Naive B cell (primary cell): Measurements from ENCODE around the gene MIF4GD. TPM values are rescaled to one million over a fixed set of nuclear protein-coding genes. Genes with fewer than 3 reads are reported as not detected.
A peak's percentile ranks its signal among the peaks of the same experiment; 100 is the strongest.

ENCODE experiments used
- ATAC-seq, 2 donors: fragments of 150-1000 bp; cut with Tn5 transposase; 2 replicates each; pipeline ENCODE4 v1.10.0; 2021; ENCODE audit warnings: low read depth in 2 of 2, mild to moderate bottlenecking in 2 of 2, moderate library complexity in 2 of 2
- DNase-seq: peaks from one replicate; pipeline ENCODE4 v3.0.0; 2022
- H3K27ac Mint-ChIP-seq, 6 donors: one replicate each; pipeline ENCODE4 v1.8.0; 2020 to 2022; ENCODE audit warnings: mild to moderate bottlenecking in 6 of 6, mixed read lengths in 6 of 6, moderate library complexity in 5 of 6, inconsistent platforms in 2 of 6
- H3K27me3 Mint-ChIP-seq, 3 donors: one replicate each; pipeline ENCODE4 v1.8.0; 2021 to 2022; ENCODE audit warnings: mixed read lengths in 3 of 3, mild to moderate bottlenecking in 1 of 3
- H3K36me3 Mint-ChIP-seq, 2 donors: one replicate each; pipeline ENCODE4 v1.8.0; 2020 to 2022; ENCODE audit warnings: mixed read lengths in 2 of 2, inconsistent platforms in 1 of 2, mild to moderate bottlenecking in 1 of 2
- H3K4me1 Mint-ChIP-seq, 3 donors: one replicate each; pipeline ENCODE4 v1.8.0; 2020 to 2022; ENCODE audit warnings: mixed read lengths in 3 of 3, inconsistent platforms in 1 of 3, mild to moderate bottlenecking in 1 of 3, moderate library complexity in 1 of 3
- H3K4me3 Mint-ChIP-seq, 8 donors: one replicate each; pipeline ENCODE4 v1.8.0; 2020 to 2022; ENCODE audit warnings: mild to moderate bottlenecking in 8 of 8, mixed read lengths in 8 of 8, moderate library complexity in 8 of 8, inconsistent platforms in 2 of 8
- H3K9me3 Mint-ChIP-seq, 7 donors: one replicate each; pipeline ENCODE4 v1.8.0; 2020 to 2022; ENCODE audit warnings: mixed read lengths in 7 of 7, mild to moderate bottlenecking in 5 of 7, inconsistent platforms in 2 of 7, moderate library complexity in 1 of 7
- polyA plus RNA-seq, 6 donors: library from polyadenylated mRNA; unstranded; fragments of 300-500 nt; fragmentation: Illumina TruSeq; gene quantifications; one replicate each; pipeline ENCODE4 v1.2.3, GENCODE V29; 2021; ENCODE audit warnings: low read depth in 6 of 6

MIF4GD gene
- polyA plus RNA-seq, 6 donors from 2014 or later, result 95.1 to 133 (median 105) TPM

DNA sequence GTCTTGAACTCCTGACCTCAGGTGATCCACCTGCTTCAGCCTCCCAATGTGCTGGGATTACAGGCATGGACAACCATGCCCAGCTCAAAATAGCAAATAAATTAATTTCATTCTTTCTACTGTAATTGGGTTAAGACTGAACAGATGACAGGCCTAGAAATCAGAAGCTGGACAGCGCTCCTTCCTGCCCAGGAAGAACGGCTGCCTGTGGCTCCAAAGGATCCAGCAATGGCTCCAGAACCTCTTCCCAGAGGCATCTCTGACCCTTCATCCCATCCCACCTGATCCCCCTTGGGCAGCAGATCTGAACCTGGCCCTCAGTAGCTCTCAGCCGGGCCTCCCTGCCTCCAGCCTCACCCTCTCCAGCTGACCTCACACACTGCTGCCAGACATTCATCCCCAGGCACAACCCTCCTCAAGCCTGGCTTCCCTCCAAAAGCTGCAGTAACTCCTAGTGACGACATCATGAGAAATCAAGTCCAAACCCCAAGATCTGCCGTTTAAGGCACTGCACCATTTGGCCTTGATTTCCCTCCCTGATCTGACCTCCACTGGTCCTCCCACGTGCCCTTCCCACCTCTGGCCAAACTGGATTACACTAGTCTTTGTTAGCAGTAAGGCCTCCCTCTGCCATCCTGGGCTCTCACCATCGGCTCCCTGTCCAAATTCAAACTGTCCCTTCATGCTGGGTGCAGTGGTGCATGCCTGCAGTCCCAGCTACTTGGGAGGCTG lies 3.1 kb upstream of the MIF4GD start:
- peak overlapping the region in 2 of 6 donors; percentile 81 to 84 for H3K27ac Mint-ChIP-seq
- no peaks in the 10 kb centered on the region for H3K27me3 Mint-ChIP-seq
- DNase-seq (no peak), ATAC-seq (no peak)
- H3K4me1 Mint-ChIP-seq, result peaks cover 17 to 31% (median 22%) of the 10 kb centered on the region in 3 donors
- peak overlapping the region in 5 of 8 donors; percentile 16 to 82 (median 57) for H3K4me3 Mint-ChIP-seq
- no peaks in the 10 kb centered on the region for H3K36me3 Mint-ChIP-seq
- no peaks in the 10 kb centered on the region for H3K9me3 Mint-ChIP-seq

DNA sequence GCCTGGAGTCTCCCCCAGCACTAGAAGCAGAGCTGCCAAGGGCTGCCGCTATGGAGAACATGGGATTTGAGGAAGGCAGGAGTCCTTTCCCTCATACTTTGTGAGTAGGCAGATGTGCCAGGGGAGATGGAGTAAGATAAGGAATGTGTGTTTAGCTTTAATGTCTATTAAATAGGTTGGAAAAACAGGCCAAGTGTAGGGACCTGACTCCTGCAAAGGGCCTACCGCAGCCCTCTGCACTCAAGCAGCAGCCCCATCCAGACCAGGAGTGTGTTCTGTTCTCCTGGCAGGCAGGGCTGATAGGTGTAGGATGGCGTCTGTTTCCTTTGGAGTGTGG lies 1.8 kb upstream of the MIF4GD start:
- H3K36me3 Mint-ChIP-seq, result no peaks in the 10 kb centered on the region
- ATAC-seq, result no peak
- H3K4me1 Mint-ChIP-seq, result peaks cover 17 to 31% (median 22%) of the 10 kb centered on the region in 3 donors
- H3K4me3 Mint-ChIP-seq, result peak overlapping the region; percentile 53 to 94 (median 82)
- H3K9me3 Mint-ChIP-seq, result no peaks in the 10 kb centered on the region
- H3K27ac Mint-ChIP-seq, result peak overlapping the region in 3 of 6 donors; percentile 47 to 91 (median 66)
- no peaks in the 10 kb centered on the region for H3K27me3 Mint-ChIP-seq
- no peak for DNase-seq

DNA sequence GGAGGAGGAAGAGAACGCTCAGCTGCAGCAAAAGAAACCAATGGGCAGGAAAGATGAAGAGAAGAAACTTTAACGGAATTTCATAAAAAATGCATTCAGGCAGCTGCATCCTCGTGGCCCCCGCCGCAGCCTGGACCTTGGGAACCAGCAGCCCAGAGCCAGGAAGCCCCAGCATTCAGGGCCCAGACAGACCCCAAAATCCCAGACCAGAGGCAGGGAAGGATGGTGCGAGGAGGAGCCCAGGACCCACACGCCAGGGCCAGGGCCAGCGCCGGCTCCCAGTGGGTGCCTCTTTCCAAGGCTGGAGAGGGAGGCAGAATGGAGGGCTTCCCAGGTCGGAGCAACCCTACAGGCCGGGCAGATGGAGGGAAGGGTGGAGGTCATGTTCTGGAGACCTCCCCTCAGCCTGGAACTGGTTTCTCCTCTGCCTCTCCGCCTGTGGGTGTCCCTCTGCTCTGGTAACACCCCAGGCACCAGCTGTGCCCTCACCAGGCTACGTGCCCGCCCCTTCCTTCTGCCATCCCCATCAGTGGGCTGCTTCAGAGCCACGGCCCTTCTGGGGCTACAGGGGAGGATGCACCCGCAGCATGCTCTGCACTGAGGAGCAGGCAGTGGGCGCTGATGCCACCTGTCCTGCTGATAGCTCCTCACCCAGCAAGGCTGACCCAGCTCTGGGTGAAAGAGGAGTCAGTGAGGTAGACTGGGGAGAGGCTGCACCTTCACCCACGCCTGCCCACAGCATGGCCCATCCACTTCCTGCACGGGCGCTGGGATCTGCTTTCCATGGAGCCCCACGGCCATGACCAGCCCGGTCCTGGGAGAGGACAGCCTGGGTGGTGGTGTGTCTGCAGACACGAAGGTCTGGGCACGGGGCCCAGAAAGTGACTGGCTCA lies 1.2 kb upstream of the MIF4GD start:
- H3K27me3 Mint-ChIP-seq, result no peaks in the 10 kb centered on the region
- H3K4me3 Mint-ChIP-seq, result peak overlapping the region; percentile 76 to 94 (median 85)
- DNase-seq (no peak), ATAC-seq (no peak)
- H3K9me3 Mint-ChIP-seq, result no peaks in the 10 kb centered on the region
- H3K27ac Mint-ChIP-seq, result peak overlapping the region; percentile 67 to 97 (median 90)
- H3K36me3 Mint-ChIP-seq, result no peaks in the 10 kb centered on the region
- H3K4me1 Mint-ChIP-seq, result peaks cover 17 to 31% (median 22%) of the 10 kb centered on the region in 3 donors

DNA sequence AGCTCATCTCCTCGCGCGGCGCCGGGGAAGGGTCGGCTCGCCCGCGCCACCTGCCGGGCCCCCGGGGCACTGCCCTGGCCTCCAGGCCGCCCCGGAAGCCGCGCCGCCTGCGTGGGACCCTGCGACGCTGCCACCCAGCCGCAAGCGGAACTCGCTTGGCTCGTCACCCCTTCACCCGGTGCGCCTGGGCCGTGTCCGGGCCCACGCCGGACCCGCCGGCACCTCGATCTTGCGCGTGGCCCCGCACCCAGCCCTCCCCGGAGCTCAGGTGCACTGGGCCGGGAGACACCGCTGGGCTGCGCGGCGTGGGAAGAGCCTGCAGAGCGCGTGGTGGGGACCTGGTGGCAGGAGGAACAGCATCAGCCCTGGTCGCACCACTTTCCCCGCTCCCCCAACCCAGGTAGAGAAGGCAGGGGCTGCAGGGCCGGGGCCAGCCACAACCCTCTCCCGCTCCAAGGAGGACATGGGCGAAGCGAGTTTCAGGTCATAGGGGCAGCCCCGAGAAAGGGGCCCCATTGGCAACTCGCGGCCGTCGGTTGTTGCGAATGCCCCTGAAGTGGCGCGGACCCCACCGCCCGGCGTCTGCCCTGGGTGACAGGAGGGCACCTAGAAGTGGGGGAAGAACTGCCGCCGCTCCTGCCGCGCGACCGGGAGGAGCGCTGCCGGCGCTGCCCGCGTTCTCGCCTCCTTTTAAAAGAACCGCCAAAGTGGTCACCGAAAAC lies 363 bp upstream of the MIF4GD start:
- Mint-ChIP-seq H3K9me3 (no peaks in the 10 kb centered on the region), H3K36me3 (no peaks in the 10 kb centered on the region), H3K4me1 (peaks cover 17 to 31% (median 22%) of the 10 kb centered on the region in 3 donors), H3K27me3 (no peaks in the 10 kb centered on the region), H3K4me3 (peak overlapping the region; percentile 76 to 94 (median 85)), H3K27ac (peak overlapping the region; percentile 67 to 97 (median 90))
- ATAC-seq, result peak; percentile 84 to 87
- peak; percentile 93 for DNase-seq

DNA sequence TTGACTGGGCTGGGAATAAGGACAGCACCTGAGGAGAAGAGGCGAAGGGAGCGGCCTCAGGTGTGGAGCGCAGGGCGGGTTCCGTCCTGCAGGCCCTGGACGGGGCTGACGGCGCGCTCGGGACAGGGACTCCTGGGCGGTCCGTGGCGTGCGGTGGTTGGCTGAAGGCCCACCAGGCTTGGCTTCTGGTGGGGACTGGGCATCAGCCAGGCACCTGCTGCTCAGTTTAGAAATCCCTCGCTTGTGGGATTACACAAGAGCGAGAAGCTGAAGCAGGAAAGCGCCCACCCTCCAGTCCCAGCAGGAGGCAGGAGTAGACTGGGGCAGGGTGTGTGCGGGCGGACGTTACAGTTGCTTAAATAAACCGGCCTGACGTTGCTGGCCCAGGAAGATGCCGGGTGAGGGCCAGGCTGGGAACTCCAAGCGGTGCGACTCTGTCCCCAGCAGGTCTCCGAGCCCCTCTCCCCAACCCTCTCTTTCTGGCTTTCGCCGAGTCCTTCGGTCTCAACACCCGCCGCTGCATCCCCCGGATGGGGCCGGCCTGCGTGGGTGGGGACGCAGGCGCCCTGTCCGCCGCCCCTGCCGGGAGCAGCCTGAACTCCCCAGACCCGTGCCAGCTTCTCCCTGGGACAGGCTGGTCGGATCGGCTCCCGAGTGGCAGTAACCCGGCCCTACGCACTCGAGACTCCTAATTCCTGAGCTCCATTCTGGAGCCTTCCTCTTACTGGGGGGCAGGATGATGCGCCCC lies 639 bp downstream of the MIF4GD start:
- DNase-seq, result peak; percentile 60
- H3K36me3 Mint-ChIP-seq, result no peaks in the 10 kb centered on the region

DNA sequence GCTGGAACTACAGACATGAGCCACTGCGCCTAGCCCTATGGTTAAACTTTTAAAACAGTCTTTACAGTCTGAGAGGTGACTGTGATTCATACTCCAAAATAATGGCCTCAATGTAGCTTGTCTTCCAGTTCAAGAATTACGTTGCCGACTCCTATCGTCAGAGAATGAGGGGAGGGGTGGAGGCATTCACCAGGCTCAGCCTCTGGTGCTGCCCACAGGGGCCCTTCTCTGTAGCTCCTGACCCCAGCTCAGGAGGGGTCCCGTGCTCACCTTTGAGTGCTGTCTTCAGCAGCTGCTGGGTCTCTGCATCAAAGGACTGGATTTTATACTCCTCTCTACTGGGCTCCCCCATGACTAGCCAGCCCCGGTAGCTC lies 1.2 kb downstream of the MIF4GD start:
- no peaks in the 10 kb centered on the region for H3K27me3 Mint-ChIP-seq
- peak overlapping the region; percentile 79 to 92 (median 84) for H3K4me3 Mint-ChIP-seq
- H3K27ac Mint-ChIP-seq, result peak overlapping the region in 5 of 6 donors; percentile 68 to 85 (median 78)
- no peaks in the 10 kb centered on the region for H3K9me3 Mint-ChIP-seq
- H3K36me3 Mint-ChIP-seq, result no peaks in the 10 kb centered on the region
- peaks cover 17 to 31% (median 19%) of the 10 kb centered on the region in 3 donors for H3K4me1 Mint-ChIP-seq
- ATAC-seq (no peak), DNase-seq (no peak)

More for the DNA sequence above, 639 bp downstream of the MIF4GD start:
- peak; percentile 25 to 31 for ATAC-seq
- H3K4me1 Mint-ChIP-seq, result peaks cover 17 to 31% (median 22%) of the 10 kb centered on the region in 3 donors
- H3K4me3 Mint-ChIP-seq, result peak overlapping the region; percentile 79 to 92 (median 84)
- no peaks in the 10 kb centered on the region for H3K27me3 Mint-ChIP-seq
- no peaks in the 10 kb centered on the region for H3K9me3 Mint-ChIP-seq
- H3K27ac Mint-ChIP-seq, result peak overlapping the region; percentile 68 to 92 (median 82)

DNA sequence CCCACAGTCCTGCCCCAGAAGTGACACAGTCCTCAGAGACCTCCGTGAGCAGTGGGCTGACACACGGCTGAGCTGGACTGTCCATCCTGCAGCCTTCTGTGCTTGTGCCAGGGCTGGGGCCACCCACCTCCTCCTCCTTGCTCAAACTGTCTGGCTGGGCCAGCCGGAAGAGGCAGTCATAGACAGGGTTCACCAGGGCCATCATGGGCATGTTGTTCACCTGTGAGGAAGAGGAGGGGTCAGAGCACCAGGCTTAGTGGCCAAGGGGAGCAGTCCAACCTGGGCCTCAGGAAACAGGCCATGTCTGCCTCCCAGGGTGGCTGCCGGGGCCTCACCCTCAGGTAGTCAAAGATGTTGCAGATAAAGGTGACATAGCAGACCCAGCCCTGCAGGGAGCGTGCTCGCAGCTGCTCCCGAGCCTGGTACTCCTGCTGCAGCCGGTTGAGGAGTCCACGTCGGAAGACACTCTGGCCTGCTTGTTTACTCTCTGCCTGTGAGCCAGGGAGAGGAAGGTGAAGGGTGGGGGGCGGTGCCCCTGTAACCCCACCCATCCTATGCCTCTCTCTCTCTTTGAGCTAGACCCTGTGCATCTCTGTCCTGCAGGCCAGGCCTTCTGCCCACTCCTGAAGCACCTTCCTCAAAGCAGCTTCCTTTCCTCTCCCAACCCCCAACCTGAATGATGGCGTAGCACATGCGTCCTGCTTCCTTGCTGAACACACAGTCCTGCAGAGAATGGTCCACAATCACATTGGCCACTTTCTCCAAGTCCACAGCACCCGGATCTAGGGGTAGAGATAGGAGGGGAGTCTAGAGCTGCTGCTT lies 3.4 kb downstream of the MIF4GD start:
- peak overlapping the region in 3 of 6 donors; percentile 32 to 84 (median 75) for H3K27ac Mint-ChIP-seq
- H3K4me3 Mint-ChIP-seq, result peak overlapping the region in 3 of 8 donors; percentile 6 to 57 (median 12)
- no peaks in the 10 kb centered on the region for H3K36me3 Mint-ChIP-seq
- DNase-seq, result no peak
- no peaks in the 10 kb centered on the region for H3K9me3 Mint-ChIP-seq
- ATAC-seq, result no peak
- peaks cover 12 to 26% (median 23%) of the 10 kb centered on the region in 3 donors for H3K4me1 Mint-ChIP-seq
- no peaks in the 10 kb centered on the region for H3K27me3 Mint-ChIP-seq

DNA sequence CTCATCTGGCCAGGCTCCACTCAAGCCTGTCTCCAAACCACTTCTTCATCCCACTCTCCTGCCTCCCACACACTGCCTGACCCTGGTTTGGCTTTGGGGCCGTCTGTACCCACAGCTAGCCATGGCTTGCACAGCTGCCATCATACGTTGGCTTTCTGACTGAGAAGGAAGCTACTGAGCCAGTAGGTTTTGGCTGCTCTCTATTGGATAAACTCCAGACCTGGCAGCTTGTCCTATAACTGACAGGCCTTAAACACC lies 3.9 kb downstream of the MIF4GD start:
- peaks cover 16 to 28% (median 26%) of the 10 kb centered on the region in 3 donors for H3K4me1 Mint-ChIP-seq
- no peaks in the 10 kb centered on the region for H3K9me3 Mint-ChIP-seq
- no peak overlapping the region for H3K27ac Mint-ChIP-seq
- H3K36me3 Mint-ChIP-seq, result no peaks in the 10 kb centered on the region
- H3K4me3 Mint-ChIP-seq, result no peak overlapping the region
- DNase-seq (no peak), ATAC-seq (no peak)
- no peaks in the 10 kb centered on the region for H3K27me3 Mint-ChIP-seq

DNA sequence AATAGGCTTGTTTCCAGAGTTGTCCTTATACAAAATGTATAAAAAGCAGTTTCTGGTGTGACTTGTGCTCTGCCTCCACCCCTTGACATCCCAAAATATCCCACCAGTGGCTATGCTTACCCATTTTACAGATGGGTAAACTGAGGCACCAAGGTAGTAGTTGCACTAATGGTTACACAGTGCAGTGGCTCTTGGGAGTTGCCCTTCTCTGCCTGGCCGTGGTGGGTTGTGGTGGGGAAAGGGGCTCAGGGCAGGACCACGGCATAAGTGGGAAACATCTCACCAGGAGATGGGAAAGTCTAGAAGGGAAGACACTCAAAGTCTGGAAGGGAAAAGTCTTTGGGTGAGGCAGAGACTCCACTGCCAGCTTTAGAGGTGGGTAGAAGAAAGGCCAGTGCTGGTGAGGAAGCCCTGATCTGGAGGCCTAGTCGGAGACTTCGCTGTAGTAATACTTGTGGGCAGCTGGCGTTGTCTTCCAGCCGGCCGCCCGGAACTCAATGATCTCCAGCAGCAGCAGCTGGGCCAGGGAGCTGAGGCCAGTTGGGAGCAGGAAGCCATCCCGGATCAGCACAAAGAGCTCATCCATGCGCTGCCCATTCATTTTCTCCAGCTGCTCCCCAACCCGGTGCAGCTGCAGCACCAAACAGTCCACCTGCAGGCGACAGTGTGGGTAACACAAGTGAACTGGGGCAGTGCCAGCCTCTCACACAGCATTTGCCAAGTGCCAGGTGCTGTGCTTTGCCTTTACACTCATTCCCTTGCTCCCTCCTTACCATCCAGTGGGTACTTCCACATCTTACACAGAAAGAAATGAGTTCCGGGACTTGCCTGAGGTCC lies 4.5 kb downstream of the MIF4GD start:
- Mint-ChIP-seq H3K4me3 (peak overlapping the region in 1 of 8 donors; percentile 41), H3K36me3 (no peaks in the 10 kb centered on the region), H3K27ac (peak overlapping the region in 1 of 6 donors; percentile 52), H3K27me3 (no peaks in the 10 kb centered on the region), H3K9me3 (no peaks in the 10 kb centered on the region), H3K4me1 (peaks cover 15 to 27% (median 25%) of the 10 kb centered on the region in 3 donors)
- ATAC-seq, result no peak
- DNase-seq, result no peak

DNA sequence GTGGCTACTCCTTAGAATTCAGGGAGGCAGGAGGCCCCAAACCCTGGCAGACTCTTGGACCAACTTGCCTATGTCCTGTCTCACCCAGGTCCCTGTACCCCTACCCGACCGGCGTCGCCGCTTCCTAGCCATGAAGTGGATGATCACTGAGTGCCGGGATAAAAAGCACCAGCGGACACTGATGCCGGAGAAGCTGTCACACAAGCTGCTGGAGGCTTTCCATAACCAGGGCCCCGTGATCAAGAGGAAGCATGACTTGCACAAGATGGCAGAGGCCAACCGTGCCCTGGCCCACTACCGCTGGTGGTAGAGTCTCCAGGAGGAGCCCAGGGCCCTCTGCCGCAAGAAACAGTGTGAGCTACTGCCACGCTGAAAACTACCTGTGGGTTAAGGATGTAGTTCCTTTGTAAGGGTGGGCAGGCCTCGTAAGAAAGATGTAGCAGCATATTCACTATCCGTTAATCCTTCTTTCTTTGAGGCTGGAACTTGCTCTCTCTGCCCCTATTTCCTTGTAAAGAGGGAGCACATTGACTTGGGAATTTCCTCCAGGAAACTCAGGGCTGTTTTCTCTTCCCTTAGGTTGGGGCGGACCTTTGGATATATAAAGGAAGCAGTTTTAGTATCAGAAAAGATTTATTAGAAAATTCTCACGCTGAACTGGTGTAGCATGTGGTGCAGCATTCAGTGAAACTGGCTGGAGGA lies 5.3 kb downstream of the MIF4GD start:
- H3K4me3 Mint-ChIP-seq, result peak overlapping the region in 2 of 8 donors; percentile 35 to 41
- no peak for DNase-seq
- H3K27me3 Mint-ChIP-seq, result no peaks in the 10 kb centered on the region
- H3K36me3 Mint-ChIP-seq, result no peaks in the 10 kb centered on the region
- H3K27ac Mint-ChIP-seq, result no peak overlapping the region
- no peaks in the 10 kb centered on the region for H3K9me3 Mint-ChIP-seq
- ATAC-seq, result no peak
- peaks cover 20 to 32% (median 31%) of the 10 kb centered on the region in 3 donors for H3K4me1 Mint-ChIP-seq

DNA sequence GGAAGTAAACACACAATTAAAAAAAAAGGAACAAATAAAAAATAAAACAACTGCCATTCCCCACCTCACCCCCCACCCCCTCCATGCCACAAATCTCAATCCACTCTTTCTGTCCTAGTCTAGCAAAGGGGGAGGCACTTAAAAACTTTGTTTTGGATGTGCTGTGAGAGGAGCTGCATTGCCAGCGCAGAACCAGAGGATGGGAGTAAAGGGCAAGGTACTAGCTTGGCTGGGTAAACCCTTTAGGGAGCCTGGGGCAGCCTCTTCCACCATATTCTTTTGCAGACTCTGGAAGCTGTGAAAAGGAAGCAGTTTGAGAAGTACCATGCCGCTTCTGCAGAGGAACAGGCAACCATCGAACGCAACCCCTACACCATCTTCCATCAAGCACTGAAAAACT lies 8.0 kb downstream of the MIF4GD start:
- ATAC-seq (no peak), DNase-seq (no peak)
- Mint-ChIP-seq H3K36me3 (peaks cover 0 to 4% of the 10 kb centered on the region in 2 donors), H3K4me1 (peaks cover 25 to 50% (median 48%) of the 10 kb centered on the region in 3 donors), H3K27ac (peak overlapping the region in 4 of 6 donors; percentile 33 to 100 (median 60)), H3K4me3 (peak overlapping the region in 7 of 8 donors; percentile 5 to 99 (median 98)), H3K9me3 (no peaks in the 10 kb centered on the region), H3K27me3 (no peaks in the 10 kb centered on the region)
